Transverse colon (tissue), 4 donors: Measurements from ENCODE around the gene TMEM88. TPM values are rescaled to one million over a fixed set of nuclear protein-coding genes. Genes with fewer than 3 reads are reported as not detected.

Experiments
- DNase-seq: peaks from one replicate; pipeline ENCODE4 v3.0.0-alpha.2; 2019
- H3K27ac ChIP-seq, 4 donors: fragments of 200-600 bp; sonication (generic); 2 replicates each; pipeline ENCODE4 v1.5.1; 2016 to 2018; ENCODE audit warnings: inconsistent platforms in 4 of 4
- H3K27me3 ChIP-seq: fragments of 200-600 bp; sonication (generic); 2 replicates; pipeline ENCODE4 v1.5.1; 2017; ENCODE audit warnings: inconsistent platforms
- H3K36me3 ChIP-seq, 4 donors: fragments of 200-600 bp; sonication (generic); 2 replicates each; pipeline ENCODE4 v1.5.1; 2017 to 2019; ENCODE audit warnings: inconsistent platforms in 4 of 4
- H3K4me1 ChIP-seq, 4 donors: fragments of 200-600 bp; sonication (generic); 2 replicates each; pipeline ENCODE4 v1.5.1; 2017 to 2020; ENCODE audit warnings: inconsistent platforms in 4 of 4
- H3K4me3 ChIP-seq, 4 donors: fragments of 200-600 bp; sonication (generic); 1 replicate in 1 of 4; 2 replicates in 3 of 4; pipeline versions ENCODE4 v1.5.1 to v1.6.1; 2017 to 2019; ENCODE audit warnings: inconsistent platforms in 4 of 4
- H3K9me3 ChIP-seq, 2 donors: fragments of 200-600 bp; sonication (generic); 2 replicates each; pipeline ENCODE4 v1.5.1; 2017 to 2019; ENCODE audit warnings: inconsistent platforms in 2 of 2
- CTCF ChIP-seq, 5 experiments: fragments of 200-600 bp in 3 of 5; fragments of 450-650 bp in 2 of 5; sonication (generic) in 3 of 5; IDR thresholded peaks; 1 replicate in 2 of 5; 2 replicates in 3 of 5; pipeline ENCODE4 v1.5.1; 2016 to 2017; ENCODE audit warnings: antibody characterized with exemption in 5 of 5, inconsistent platforms in 3 of 5, mild to moderate bottlenecking in 2 of 5, moderate library complexity in 1 of 5
- EP300 ChIP-seq: sonication (generic); formaldehyde crosslinking; IDR thresholded peaks from one replicate; pipeline ENCODE4 v1.6.1; 2017; ENCODE audit warnings: antibody characterized with exemption, low read depth
- POLR2A ChIP-seq: fragments of 450-650 bp; IDR thresholded peaks from one replicate; pipeline ENCODE4 v1.6.1; 2016; ENCODE audit warnings: antibody characterized with exemption, mild to moderate bottlenecking, moderate library complexity
- POLR2AphosphoS5 ChIP-seq, 3 donors: sonication (generic); formaldehyde crosslinking; IDR thresholded peaks; one replicate each; pipeline ENCODE4 v1.6.1; 2016; ENCODE audit warnings: antibody characterized with exemption in 3 of 3
- WGBS, 2 donors: methylation state at CpG; one replicate each; pipeline ENCODE4 v1.1.5; 2018; ENCODE audit warnings: low coverage in 1 of 2; 5-methylcytosine and 5-hydroxymethylcytosine counted together
- in situ Hi-C, 4 donors: fragments of 200-750 bp; cut with MboI; loops; one replicate each; pipeline versions ENCODE4 v1.15.0 to v1.15.1; 2017; ENCODE audit warnings: low sequenced_read_pairs in 3 of 4, low pct_ligation_motif_present in 1 of 4, low pct_unique_long_range_greater_than_20kb in 1 of 4
- intact Hi-C: fragments of 100-400 bp; cut with DNase I; formaldehyde crosslinking; loops from one replicate; pipeline ENCODE4 v1.15.1; 2023; ENCODE audit warnings: low total_unique reads
- total RNA-seq, 4 donors: library from RNA; depleted of rRNA; stranded (reverse); fragments of >200 nt; gene quantifications; one replicate each; pipeline ENCODE4 v1.1.0, GENCODE V29; 2016

The TMEM88 gene
- total RNA-seq, 4 donors from 2014 or later, result 2.4 to 13.1 (median 6.8) TPM

GRCh38 chr17:7831233-7831632, 23.6 kb upstream of the TMEM88 start:
- no peak overlapping the region for H3K4me3 ChIP-seq
- H3K36me3 ChIP-seq, result no peaks in the 10 kb centered on the region
- no peaks in the 10 kb centered on the region for H3K9me3 ChIP-seq
- no peak for TF ChIP-seq CTCF (IDR thresholded peaks at IDR 0.05)
- TF ChIP-seq POLR2A, result no peak
- TF ChIP-seq POLR2AphosphoS5 (IDR thresholded peaks at IDR 0.05), result no peak
- TF ChIP-seq EP300, result no peak
- H3K4me1 ChIP-seq, result peaks cover 0 to 23% (median 7%) of the 10 kb centered on the region in 4 donors
- intact Hi-C loops, result no loop called here
- in situ Hi-C loops, result no loop called here
- H3K27me3 ChIP-seq, result no peaks in the 10 kb centered on the region
- 71 to 100% methylated on average over 2 to 7 of the region's 7 CpGs for WGBS, 2 donors
- DNase-seq, result no peak
- no peak overlapping the region for H3K27ac ChIP-seq

- 77 to 81% methylated on average over 10 of the region's 10 CpGs for WGBS, 2 donors
- in situ Hi-C loops, result no loop called here
- TF ChIP-seq CTCF (IDR thresholded peaks at IDR 0.05) (no peak), EP300 (no peak), POLR2AphosphoS5 (IDR thresholded peaks at IDR 0.05) (no peak), POLR2A (no peak)
- Histone ChIP-seq H3K36me3 (no peaks in the 10 kb centered on the region), H3K4me1 (peaks cover 7 to 35% (median 18%) of the 10 kb centered on the region in 4 donors), H3K4me3 (no peak overlapping the region), H3K9me3 (no peaks in the 10 kb centered on the region), H3K27ac (no peak overlapping the region), H3K27me3 (no peaks in the 10 kb centered on the region)
- intact Hi-C loops, result no loop called here
- no peak for DNase-seq
Measured at GRCh38 chr17:7832431-7832830, 22.4 kb upstream of the TMEM88 start.

GRCh38 chr17:7833011-7833794, 21.7 kb upstream of the TMEM88 start:
- H3K27me3 ChIP-seq, result no peaks in the 10 kb centered on the region
- H3K27ac ChIP-seq, result peak overlapping the region; percentile 97 to 99 (median 99)
- no peaks in the 10 kb centered on the region for H3K9me3 ChIP-seq
- H3K4me1 ChIP-seq, result peaks cover 12 to 41% (median 24%) of the 10 kb centered on the region in 4 donors
- DNase-seq, result no peak
- H3K4me3 ChIP-seq, result peak overlapping the region in 3 of 4 donors; percentile 54 to 79 (median 66)
- H3K36me3 ChIP-seq, result no peaks in the 10 kb centered on the region
- 48% methylated on average over 18 of the region's 19 CpGs; no CpG with 5 or more reads in 1 of the 2 donors for WGBS, 2 donors
- no peak for TF ChIP-seq CTCF (IDR thresholded peaks at IDR 0.05)
- TF ChIP-seq POLR2A, result no peak
- no peak for TF ChIP-seq EP300
- TF ChIP-seq POLR2AphosphoS5 (IDR thresholded peaks at IDR 0.05), result no peak
- intact Hi-C loops (no loop called here), in situ Hi-C loops (no loop called here)

GRCh38 chr17:7833795-7834541, 20.9 kb upstream of the TMEM88 start, which contains the start of gene KDM6B:
TSS of gene KDM6B (plus strand) at chr17:7834217. CDS start at chr17:7845555, 11,338 bp downstream.
- WGBS, 2 donors, result 1% methylated on average over 28 of the region's 49 CpGs; no CpG with 5 or more reads in 1 of the 2 donors
- Histone ChIP-seq H3K36me3 (no peaks in the 10 kb centered on the region), H3K4me3 (peak within 1 kb of the TSS; percentile 54 to 79 (median 70)), H3K4me1 (peaks cover 17 to 48% (median 30%) of the 10 kb centered on the region in 4 donors), H3K9me3 (no peaks in the 10 kb centered on the region), H3K27me3 (no peaks in the 10 kb centered on the region), H3K27ac (peak within 1 kb of the TSS; percentile 97 to 99 (median 99))
- peak; percentile 96 for DNase-seq
- in situ Hi-C loops (no loop called here), intact Hi-C loops (no loop called here)
- TF ChIP-seq POLR2A, result peak; percentile 21
- TF ChIP-seq EP300, result no peak
- TF ChIP-seq CTCF (IDR thresholded peaks at IDR 0.05), result peak in 1 of 5 experiments; percentile 16
- peak in 2 of 3 donors; percentile 18 to 56 for TF ChIP-seq POLR2AphosphoS5 (IDR thresholded peaks at IDR 0.05)
